NCI-H2107 treated with DMSO at 0.1 percent for 48 hours (cell line): Measurements from ENCODE around the gene TRIM9.
"Not testable (repeated sequence)": the region's sequence is repeated elsewhere in the genome, so short reads cannot be mapped to it uniquely, and the experiment has no call there.

Experiments
- DNase-seq: peaks from one replicate; lab custom pipeline; 2025; ENCODE audit not compliant: unreplicated experiment; lab: John Stamatoyannopoulos, UW

The TRIM9 gene

DNA sequence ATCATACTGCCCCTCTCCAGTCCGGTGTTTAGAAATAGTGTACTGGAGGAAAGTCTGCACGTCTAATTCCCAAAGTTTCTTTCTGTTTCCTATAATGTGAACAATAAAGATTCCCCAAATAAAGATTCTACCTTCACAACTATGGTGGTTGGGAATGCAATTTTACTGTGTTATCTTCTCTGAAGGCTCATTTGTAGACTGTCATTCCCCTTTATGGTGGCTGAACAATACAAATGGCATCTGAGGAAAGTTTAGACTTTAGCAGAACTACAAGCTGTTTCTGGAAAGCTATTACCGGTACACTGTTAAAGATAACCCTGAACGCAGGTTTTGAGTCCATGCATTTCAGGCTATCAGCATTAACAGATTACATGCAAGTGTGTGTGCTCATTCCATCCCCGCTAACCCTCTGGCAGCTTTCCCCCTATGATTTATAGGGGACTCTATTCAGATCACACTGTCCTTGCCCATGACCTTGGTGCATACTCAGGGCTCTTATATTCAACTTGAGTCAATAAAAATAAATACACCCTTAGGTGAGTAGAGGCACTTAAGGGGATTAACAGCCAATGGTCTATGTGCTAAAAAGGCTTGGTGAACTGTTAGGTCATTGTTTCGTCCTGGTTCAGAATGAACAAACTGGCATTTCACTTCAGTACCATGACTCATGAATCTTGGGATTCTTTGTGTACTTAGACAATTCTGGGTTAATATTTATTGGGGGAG, 89.9 kb downstream of the TRIM9 start:
- no peak for DNase-seq

- peak; percentile 34 for DNase-seq
Observed at GRCh38 chr14:51004352-51004800, 90.5 kb downstream of the TRIM9 start.

GRCh38 chr14:51002406-51002999, 92.4 kb downstream of the TRIM9 start:
- DNase-seq, result no peak

DNA sequence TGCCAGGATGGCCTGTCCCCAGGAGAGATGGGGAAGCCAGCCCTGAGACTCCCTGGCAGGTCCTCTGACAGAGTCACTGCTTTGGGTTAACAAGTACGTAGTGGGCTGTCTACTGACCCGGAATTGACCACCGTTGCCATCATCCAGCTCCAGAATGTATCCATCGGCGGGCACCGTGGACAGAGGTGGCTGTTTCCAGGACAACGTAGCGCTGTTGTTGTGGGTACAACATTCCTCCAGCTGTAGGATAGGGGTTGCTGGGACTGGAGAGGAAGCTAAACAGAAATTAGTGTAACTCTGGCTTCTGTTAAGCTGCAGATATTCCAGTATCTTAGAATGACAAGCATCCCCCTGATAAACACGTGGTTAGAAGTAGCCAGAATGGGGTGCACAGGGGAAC, 94.3 kb downstream of the TRIM9 start:
- DNase-seq, result no peak

DNA sequence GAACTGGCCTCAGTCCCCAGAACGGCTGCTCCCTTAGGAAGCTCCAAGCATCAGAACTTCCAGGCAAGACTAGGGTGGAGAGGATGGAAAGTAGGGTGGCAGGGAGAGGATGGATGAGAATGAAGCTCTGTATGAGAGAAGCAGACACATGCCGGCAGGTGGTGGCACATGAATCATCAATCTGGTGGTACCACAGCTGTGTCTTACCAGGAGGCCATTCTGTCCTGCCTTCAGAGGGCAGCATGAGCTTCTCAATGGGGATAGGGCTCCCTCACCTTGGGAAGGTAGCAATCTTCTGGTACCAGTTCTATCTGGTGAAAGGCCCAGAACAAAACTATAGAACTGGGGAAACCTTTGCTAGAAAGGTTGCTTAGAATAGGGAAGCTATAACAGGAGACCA, 95.2 kb downstream of the TRIM9 start:
- DNase-seq, result no peak

DNA sequence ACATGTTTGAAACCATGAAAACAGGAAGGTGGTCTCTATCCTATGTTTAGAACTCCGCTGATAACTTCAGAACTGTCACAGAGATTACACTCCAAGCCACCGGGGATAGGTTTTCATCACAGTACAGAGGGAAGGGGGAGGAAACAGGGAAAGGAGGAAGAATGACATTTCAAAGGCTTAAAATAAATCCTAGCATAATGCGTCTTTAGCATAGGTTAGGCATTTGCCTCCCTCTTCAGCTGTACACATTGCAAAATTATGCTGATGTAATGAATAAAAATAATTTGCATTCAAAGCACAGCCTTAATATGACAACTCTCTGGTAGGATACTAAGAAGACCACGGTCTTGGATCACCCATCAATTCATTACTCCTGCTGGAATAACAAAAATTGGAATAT, 96.3 kb downstream of the TRIM9 start:
- DNase-seq, result no peak

DNA sequence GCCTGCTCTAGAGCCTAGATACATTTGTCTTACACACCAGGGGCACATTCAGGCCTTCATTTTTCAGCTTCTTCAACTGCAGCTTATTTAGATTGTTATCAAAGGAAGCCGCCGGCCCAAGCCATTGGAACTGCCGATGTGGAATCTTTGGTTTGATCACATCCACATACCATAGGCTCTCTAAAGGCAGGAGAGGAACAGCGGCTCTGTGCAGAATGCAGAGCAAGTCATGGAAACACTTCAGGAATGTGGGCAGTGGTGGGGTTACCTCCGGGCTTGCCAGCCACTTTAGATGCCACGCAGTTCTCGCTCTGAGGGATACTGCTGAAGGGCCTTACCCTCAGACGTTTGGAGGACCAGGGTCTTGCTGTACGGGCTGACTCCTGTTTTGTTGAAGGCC, 97.2 kb downstream of the TRIM9 start:
- no peak for DNase-seq

- DNase-seq, result not testable (repeated sequence)
Observed at GRCh38 chr14:50994158-50994557, 100.7 kb downstream of the TRIM9 start.

- no peak for DNase-seq
Observed at GRCh38 chr14:50985859-50986331, 109.0 kb downstream of the TRIM9 start.

- DNase-seq, result no peak
Observed at GRCh38 chr14:50985124-50985858, 109.6 kb downstream of the TRIM9 start.

GRCh38 chr14:50984036-50984710, 110.7 kb downstream of the TRIM9 start:
- no peak for DNase-seq

DNA sequence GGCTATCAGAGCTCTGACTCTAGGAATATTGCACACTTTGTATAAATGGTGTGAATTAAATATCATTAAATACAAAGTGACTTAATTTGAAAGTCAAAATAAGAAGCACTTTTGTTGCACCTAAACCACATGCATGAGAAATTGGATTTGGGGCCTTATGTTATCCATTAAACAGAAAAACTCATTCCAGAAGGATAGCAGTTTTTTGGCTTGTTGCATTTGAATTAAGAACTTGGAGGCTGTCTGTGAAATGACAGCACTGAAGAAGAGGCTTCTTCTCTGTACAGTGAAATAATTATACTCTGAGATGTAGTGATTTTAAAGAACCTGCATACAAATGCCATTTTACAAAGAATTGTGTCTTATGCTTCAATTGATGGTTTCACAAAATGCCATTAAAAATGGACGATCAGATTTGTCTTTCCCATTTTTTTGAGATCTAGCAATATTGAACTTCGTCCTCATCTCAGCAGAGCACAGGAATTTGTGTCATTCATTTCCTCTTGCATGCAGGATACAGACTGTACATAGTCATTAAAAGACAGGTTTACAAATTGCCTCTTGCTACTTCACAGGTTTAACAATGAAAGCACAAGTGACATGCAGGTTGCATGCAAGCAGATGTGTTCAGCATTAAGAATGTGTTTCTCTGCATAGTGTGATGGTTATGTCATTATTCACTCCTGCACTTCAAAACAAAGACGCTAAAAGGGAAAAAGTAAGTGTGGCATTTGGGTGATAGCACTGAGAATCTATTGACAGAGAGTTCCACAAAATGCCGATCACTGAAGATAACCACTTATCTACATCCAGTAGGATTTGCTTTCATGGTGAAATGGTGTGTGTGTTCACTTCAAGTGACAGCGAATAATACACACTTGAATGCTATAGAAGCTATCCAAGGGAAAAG, 114.7 kb downstream of the TRIM9 start:
- DNase-seq, result no peak

DNA sequence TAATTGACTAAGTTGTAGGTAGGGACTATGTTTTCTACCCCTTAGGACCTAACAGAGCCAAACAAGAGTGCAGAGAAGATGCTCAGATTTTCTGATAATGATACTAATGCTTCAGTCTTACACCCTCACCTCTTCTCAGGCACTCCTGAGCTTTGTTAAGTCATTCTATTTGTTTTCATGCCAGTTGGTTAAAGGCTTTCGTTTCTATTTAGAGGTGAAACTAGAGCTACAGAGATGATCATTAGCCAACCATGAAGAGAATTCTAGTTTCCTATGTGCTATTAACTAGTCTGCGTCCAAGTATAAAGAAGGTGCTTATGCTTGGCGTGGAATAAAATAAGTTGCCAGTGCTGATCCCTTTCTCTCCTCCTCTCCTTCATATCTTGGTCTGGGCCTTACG, 116.0 kb downstream of the TRIM9 start:
- no peak for DNase-seq

DNA sequence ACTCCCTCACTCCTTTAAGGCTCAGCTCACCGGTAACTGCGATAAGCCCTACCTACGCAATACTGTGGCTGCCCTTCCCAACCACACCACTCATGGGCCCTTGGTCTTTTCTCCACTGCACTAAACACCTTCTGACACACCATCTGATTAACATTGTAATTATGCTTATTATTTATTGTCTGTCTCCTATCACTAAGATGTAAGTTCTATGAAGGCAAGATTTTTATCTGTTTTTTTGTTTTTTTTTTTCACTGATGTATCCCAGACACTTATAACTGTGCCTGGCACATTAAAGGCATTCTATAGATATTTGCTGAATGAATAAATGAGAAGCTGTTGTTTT, 116.4 kb downstream of the TRIM9 start:
- no peak for DNase-seq

- DNase-seq, result no peak
Observed at GRCh38 chr14:50977863-50978528, 116.9 kb downstream of the TRIM9 start.

- no peak for DNase-seq
Observed at GRCh38 chr14:50974118-50974517, 120.8 kb downstream of the TRIM9 start.

DNA sequence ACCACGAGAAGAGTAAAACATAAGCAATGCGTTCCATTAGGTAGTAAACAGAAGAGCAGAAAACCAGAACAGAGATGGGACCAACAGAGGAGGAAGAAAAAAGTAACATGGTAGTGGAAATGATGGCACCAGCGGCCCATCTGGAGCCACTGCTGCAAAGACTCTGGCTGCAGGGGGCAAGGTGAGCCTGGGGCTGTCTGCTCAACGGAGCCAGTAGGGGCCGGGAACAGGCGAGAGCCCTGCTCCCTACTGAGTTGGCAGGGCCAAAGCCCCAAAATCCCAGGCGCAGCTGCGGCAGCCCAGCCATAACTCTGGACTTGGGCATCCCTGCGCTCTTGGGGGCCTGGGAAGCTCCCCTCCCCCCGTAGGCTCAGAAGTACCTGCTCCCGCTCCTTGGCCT, 122.2 kb downstream of the TRIM9 start:
- DNase-seq, result no peak

DNA sequence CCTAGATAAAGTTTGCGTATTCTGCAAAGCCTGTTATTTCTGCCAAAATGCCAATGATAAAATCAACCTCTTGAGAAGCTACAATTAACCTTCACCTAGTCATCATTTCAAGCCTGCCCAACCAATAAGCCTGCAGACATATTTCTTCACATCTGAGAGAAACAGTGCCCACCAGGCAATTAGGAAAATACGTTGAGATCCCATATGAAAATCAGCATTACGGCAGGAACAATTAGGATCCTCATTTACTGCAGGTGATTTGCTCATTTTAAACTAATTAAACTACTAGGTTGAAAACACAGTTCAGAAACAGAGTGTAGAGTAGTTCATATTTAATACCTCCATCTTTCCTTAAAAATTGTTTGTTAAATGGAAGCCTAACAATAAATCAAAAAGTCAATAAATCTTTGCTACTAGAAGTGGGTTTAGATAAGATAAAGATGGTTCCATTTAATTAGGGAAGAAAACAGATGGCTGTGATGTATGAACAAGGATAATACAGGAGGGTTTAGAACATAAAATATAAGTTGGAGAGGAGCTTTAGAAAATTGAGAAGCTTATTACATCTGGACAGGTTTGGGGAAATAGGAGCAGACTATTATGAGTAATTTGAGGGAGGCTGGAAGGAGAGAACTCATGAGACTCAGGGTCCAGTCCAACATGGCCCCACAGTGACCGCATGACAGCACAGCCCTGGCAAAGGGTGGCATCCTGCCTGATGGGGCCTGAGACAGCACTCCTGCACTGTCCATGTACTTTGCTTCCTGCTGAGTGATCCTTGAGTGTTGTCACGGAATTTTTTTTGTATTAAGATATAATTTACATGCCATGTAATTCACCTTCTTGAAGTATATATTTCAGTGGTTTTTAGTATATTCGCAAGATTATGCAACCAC, 123.8 kb downstream of the TRIM9 start:
- no peak for DNase-seq

GRCh38 chr14:50967790-50968189, 127.1 kb downstream of the TRIM9 start:
- no peak for DNase-seq
